ENCODE measurements around the gene IGLL5.

DNA sequence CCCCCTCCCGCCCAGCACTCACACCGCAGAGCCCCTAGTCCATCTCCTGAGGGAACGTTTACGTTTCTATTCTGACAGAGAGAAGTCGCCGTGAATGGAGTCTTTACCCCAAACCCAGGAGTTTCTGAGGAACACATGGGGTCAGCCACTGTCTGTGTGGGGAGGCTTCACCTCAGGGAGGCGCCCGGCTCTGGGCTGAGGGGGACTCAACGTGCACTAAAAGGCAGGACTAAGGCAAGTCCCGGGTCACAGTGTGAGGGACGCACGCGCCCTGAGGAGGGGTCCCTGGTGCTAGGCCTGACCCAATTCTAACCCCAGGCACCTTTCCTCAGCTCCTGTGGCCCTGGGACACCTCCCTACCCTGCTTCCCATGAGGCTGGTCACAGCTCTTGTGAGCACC lies 32.5 kb upstream of the IGLL5 start:
- no peak for TF ChIP-seq POLR2A (IDR thresholded peaks at IDR 0.05)
- TF ChIP-seq, protein P1, sequence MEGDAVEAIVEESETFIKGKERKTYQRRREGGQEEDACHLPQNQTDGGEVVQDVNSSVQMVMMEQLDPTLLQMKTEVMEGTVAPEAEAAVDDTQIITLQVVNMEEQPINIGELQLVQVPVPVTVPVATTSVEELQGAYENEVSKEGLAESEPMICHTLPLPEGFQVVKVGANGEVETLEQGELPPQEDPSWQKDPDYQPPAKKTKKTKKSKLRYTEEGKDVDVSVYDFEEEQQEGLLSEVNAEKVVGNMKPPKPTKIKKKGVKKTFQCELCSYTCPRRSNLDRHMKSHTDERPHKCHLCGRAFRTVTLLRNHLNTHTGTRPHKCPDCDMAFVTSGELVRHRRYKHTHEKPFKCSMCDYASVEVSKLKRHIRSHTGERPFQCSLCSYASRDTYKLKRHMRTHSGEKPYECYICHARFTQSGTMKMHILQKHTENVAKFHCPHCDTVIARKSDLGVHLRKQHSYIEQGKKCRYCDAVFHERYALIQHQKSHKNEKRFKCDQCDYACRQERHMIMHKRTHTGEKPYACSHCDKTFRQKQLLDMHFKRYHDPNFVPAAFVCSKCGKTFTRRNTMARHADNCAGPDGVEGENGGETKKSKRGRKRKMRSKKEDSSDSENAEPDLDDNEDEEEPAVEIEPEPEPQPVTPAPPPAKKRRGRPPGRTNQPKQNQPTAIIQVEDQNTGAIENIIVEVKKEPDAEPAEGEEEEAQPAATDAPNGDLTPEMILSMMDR (IDR thresholded peaks at IDR 0.05) = no peak
